Activated naive CD8-positive, alpha-beta T cell (primary cell): Measurements from ENCODE around the gene CXXC1.

Source experiments
- H3K27ac Mint-ChIP-seq: one replicate; pipeline ENCODE4 v1.8.0; 2021; ENCODE audit warnings: mixed read lengths
- H3K27me3 Mint-ChIP-seq: one replicate; pipeline ENCODE4 v1.8.0; 2021; ENCODE audit warnings: mixed read lengths
- H3K36me3 Mint-ChIP-seq: one replicate; pipeline ENCODE4 v1.8.0; 2021; ENCODE audit warnings: mixed read lengths
- H3K4me1 Mint-ChIP-seq: one replicate; pipeline ENCODE4 v1.8.0; 2021; ENCODE audit warnings: low read depth, mixed read lengths
- H3K4me3 Mint-ChIP-seq: one replicate; pipeline ENCODE4 v1.8.0; 2021; ENCODE audit warnings: mild to moderate bottlenecking, mixed read lengths
- H3K9me3 Mint-ChIP-seq: one replicate; pipeline ENCODE4 v1.8.0; 2021; ENCODE audit warnings: low read depth, mixed read lengths

CXXC1 gene

DNA sequence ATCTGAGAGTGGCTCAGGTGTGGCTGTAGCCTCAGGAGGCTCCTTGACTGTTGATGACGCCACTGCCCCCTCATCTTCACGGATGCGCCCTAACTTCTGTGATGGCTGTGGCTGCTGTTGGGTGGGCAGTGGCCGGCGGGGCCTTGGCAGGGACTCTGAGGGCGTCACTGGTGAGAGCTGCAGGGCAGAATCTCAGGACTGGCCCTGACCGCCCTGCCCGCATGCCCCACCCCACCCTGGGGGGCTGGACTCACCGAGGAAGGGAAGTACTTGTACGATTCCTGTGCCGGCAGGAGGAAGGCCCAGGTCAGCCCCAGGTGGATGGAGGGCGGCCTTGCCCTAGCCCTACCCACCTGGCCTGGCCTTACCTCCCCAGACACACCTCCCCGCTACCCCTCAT, 2.4 kb downstream of the CXXC1 start:
- peaks cover 36% of the 10 kb centered on the region for H3K4me1 Mint-ChIP-seq
- H3K9me3 Mint-ChIP-seq, result no peaks in the 10 kb centered on the region
- H3K27me3 Mint-ChIP-seq, result no peaks in the 10 kb centered on the region
- no peak overlapping the region for H3K27ac Mint-ChIP-seq
- peaks cover 14% of the 10 kb centered on the region for H3K36me3 Mint-ChIP-seq
- H3K4me3 Mint-ChIP-seq, result no peak overlapping the region

DNA sequence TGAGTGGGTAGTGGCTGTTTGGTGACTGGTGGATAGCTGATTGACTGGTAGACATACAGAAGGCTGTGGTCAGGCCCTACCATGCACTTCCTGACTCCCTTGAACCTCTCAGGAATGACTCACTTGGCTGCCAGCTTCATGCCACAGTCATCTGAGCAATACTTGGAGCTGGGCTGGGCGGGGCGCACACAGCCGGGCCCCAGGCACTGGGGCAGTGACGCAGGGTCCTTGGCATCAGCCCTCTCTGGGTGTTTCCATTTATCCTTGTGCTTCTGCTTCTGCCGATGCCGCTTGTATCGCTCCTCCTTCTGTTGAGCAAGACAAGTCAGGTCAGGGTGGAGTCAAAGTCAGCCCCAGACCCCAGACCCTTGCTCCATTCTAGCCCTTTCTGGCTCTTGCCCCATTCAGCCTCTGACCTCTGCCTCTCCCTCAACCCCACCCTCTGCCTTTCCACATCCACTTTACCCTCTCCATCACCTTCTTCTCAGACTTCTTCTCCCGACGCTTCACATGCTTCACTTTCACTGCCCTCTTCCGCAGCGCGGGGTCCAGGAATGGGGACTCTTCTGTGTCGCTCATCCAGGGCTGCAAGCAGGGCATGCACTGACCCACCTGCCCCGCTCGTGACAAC, 3.1 kb downstream of the CXXC1 start:
- no peaks in the 10 kb centered on the region for H3K9me3 Mint-ChIP-seq
- no peak overlapping the region for H3K27ac Mint-ChIP-seq
- peak overlapping the region; percentile 3 for H3K4me3 Mint-ChIP-seq
- H3K27me3 Mint-ChIP-seq, result no peaks in the 10 kb centered on the region
- peaks cover 14% of the 10 kb centered on the region for H3K36me3 Mint-ChIP-seq
- H3K4me1 Mint-ChIP-seq, result peaks cover 37% of the 10 kb centered on the region

DNA sequence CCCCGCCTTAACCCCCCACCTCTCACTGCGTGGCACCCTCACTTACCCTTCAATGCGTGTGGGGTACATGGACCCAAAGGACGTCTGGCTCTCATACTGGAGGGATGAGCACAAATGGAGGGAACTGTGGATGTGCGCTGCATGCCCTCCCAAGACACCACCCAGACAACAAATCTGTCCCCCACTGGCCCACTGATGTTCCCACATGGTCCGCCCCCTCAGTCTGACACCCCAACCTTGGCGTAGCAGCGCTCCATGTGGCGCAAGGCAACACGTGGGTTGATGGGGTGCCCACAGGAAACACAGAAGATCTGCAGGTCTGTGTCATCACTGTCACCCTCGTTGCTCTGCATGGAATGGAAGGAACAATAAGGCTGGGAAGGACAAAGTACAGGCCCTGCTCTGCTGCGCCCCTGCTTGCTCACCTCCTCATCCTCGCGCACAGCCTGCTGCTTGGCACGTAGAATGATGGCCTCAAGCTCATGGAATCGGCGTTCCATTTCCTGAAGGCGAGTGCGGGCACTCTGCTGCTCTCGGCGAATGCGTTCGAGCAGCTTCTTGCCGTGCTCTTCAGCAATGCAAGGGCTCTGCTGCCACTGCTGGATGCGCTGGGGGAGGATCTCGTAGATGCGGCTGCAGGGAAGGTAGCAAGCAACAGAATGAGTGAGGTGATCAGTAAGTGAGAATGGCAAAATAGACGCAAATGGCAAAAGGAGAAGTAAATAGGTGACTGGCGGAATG, 3.9 kb downstream of the CXXC1 start:
- peaks cover 14% of the 10 kb centered on the region for H3K36me3 Mint-ChIP-seq
- no peak overlapping the region for H3K4me3 Mint-ChIP-seq
- H3K4me1 Mint-ChIP-seq, result peaks cover 42% of the 10 kb centered on the region
- H3K9me3 Mint-ChIP-seq, result no peaks in the 10 kb centered on the region
- H3K27me3 Mint-ChIP-seq, result no peaks in the 10 kb centered on the region
- no peak overlapping the region for H3K27ac Mint-ChIP-seq

DNA sequence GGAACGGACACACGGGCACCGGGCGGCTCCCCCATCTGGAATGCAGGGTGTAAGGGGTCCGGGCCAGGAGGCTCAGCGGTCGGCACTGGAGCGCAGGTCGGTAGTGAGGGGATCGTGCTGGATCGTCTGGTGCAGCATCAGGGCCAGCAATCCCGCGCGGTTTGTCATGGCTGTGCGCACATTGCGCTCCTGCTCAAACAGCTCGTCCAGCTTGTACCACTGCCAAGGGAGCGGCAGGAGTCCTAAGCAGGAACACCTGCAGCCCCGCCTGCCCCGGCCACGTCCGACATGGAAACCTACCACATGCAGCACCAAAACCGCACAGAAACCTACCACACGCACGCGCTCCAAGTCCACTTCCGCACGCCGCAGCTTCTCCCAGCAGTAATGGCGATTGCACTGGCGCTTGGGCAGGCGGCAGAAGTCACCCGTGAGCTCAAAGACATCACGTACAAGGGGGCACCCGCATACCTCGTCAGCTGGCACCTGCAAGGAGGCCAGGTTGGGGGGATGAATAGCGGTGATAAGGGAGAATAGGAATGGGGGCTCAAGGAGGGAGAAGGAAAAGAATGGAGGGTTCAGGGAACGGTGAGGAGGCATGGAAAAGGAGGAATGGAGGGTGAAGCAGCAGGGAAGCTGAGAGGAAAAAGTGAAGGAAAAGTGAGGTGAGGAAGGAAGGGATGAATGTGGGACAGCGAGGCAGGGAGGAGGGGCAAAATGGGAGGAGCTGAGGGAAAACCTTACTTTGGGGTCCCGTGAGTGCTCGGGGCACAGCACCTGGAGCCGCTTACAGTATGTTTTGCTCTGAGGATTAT, 4.8 kb downstream of the CXXC1 start:
- peaks cover 14% of the 10 kb centered on the region for H3K36me3 Mint-ChIP-seq
- H3K27ac Mint-ChIP-seq, result peak overlapping the region; percentile 13
- peaks cover 43% of the 10 kb centered on the region for H3K4me1 Mint-ChIP-seq
- peak overlapping the region; percentile 51 for H3K4me3 Mint-ChIP-seq
- H3K27me3 Mint-ChIP-seq, result no peaks in the 10 kb centered on the region
- no peaks in the 10 kb centered on the region for H3K9me3 Mint-ChIP-seq

DNA sequence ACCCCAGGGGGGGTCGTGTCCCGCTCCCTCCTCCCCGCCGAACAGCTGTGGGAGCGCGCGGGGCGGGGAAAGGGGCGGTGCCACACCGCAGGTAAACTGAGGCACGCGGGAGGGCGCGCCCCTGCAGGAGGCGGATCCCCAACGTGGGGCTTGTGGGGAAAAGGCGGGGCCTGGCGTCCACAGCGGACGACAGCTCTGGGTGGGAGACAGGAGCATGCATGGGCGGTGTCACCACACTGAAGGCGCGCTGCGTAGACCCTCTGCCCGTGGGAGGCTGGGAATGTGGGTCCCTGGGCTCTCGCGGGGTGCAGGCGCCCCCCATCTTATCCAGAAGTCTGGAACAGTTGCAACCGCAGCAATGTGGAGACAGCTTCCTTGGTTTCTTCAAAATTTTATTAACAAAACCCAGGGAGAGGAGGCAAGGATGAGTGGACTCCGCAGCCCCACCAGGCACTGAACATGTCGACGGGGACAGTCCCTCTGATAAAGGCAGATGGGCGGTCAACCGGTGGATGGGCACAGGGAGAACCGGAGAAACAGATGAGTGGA, 5.4 kb downstream of the CXXC1 start:
- Mint-ChIP-seq H3K4me1 (peaks cover 39% of the 10 kb centered on the region), H3K9me3 (no peaks in the 10 kb centered on the region), H3K36me3 (peaks cover 12% of the 10 kb centered on the region), H3K27ac (peak overlapping the region; percentile 96), H3K4me3 (peak overlapping the region; percentile 98), H3K27me3 (no peaks in the 10 kb centered on the region)

DNA sequence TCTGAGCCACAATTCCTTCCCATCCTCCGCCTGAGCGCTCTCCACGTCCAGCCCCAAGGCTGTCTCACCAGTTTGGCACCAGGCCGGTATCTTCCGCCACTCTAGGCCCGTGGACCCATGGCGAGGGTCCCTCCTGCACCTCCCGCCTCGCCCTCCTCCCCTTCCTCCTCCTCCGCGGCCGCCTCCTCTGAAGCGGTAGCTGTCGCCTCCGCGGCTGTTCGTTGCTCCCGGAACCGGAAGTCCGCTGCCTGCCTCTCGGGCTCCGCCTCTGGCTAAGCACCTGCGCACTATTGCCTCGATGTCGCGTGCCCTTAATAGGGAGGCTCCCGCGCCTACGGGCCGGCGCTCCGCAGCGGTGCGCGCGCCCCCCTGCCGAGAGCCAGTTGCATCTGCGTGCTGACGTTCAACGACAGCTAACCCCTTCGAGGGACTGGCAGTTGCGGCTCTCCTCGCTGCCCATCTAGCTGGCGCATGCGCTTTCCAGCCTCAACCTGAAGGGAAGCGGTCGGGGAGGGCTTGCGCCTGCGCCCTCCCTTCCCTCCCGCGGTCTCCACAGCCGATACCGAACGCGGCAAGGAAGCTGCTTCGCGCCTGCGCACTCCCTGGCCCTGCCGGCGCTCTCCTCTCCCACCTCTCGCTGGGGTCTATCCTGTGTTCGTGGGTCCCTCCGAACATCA, 6.1 kb downstream of the CXXC1 start, which contains the start of gene MBD1:
MBD1 (minus strand) TSS at position 229 of the 677 bp plus-strand sequence. CDS start 1,531 bp downstream, outside the sequence.
- Mint-ChIP-seq H3K27ac (peak within 1 kb of the TSS; percentile 96), H3K27me3 (no peaks in the 10 kb centered on the region), H3K9me3 (no peaks in the 10 kb centered on the region), H3K4me1 (peaks cover 33% of the 10 kb centered on the region), H3K4me3 (peak within 1 kb of the TSS; percentile 98), H3K36me3 (peaks cover 12% of the 10 kb centered on the region)

DNA sequence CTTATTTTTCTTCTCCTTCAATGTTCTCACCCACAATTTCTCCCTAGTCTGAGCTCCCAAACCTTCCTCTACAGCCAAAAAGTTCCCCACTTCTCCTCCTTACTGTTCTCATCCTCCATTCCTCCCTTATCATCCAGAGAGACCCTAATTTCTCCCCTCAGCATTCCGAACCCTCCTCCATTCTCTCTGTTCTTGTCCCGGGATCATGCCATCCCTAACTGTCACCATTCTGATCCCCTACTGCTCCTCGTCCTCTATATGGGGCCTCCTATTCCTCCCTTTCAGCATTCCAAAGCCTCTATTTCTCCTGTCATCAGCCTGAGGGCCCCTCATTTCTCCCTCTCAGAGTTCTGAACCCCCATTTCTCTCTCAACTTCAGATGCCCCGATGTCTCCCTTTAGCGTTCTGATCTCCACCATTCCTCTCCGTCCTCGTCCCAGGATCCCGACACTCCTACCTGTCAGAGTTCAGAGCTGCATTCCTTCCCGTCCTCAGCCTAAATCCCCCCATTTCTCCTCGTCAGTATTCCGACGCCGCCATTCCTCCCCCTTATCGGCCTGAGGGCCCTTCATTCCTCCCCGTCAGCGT, 6.7 kb downstream of the CXXC1 start:
- H3K27me3 Mint-ChIP-seq, result no peaks in the 10 kb centered on the region
- peaks cover 15% of the 10 kb centered on the region for H3K36me3 Mint-ChIP-seq
- H3K4me1 Mint-ChIP-seq, result peaks cover 29% of the 10 kb centered on the region

DNA sequence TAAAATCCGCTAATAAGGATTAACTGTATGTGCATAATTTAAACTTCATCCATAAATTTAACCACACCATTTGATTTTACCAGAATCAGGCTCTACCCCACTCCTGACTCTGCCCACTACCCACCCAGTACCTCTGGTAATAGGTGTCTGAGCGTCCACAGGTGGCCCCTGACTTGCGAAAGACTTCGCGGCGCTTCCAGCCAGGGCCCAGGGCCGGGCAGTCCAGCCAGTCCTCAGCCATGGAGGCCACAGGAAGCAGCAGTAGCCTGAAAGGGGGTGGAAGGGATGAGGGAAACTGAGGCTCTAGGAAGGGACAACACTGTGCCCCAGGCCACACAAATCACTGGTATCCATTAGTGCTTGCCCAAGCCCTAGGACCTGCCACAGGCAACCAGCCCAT, 7.7 kb downstream of the CXXC1 start:
- H3K27ac Mint-ChIP-seq, result peak overlapping the region; percentile 96
- H3K9me3 Mint-ChIP-seq, result no peaks in the 10 kb centered on the region
- H3K27me3 Mint-ChIP-seq, result no peaks in the 10 kb centered on the region
- H3K36me3 Mint-ChIP-seq, result peaks cover 15% of the 10 kb centered on the region
- H3K4me1 Mint-ChIP-seq, result peaks cover 29% of the 10 kb centered on the region
- peak overlapping the region; percentile 98 for H3K4me3 Mint-ChIP-seq

More for the DNA sequence above, 6.7 kb downstream of the CXXC1 start:
- Mint-ChIP-seq H3K9me3 (no peaks in the 10 kb centered on the region), H3K27ac (peak overlapping the region; percentile 96), H3K4me3 (peak overlapping the region; percentile 98)

DNA sequence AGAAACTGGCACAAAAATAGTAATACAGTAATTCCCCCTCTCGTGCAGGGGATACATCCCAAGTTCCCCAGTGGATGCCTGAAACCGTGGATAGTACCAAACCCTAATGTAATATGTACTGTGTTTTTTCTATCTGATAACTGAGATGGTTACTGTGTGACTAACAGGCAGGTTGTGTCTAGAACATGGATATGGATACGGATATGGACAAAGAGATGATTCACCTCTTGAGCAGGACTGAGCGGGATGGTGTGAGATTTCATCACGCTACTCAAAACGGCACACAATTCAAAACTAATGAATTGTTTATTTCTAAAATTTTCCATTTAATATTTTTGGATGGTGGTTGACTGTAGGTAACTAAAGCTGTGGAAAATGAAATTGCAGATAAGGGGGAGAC, 9.6 kb downstream of the CXXC1 start:
- H3K36me3 Mint-ChIP-seq, result peaks cover 5% of the 10 kb centered on the region
- no peak overlapping the region for H3K4me3 Mint-ChIP-seq
- H3K27ac Mint-ChIP-seq, result no peak overlapping the region
- H3K9me3 Mint-ChIP-seq, result no peaks in the 10 kb centered on the region
- peaks cover 29% of the 10 kb centered on the region for H3K4me1 Mint-ChIP-seq
- no peaks in the 10 kb centered on the region for H3K27me3 Mint-ChIP-seq

DNA sequence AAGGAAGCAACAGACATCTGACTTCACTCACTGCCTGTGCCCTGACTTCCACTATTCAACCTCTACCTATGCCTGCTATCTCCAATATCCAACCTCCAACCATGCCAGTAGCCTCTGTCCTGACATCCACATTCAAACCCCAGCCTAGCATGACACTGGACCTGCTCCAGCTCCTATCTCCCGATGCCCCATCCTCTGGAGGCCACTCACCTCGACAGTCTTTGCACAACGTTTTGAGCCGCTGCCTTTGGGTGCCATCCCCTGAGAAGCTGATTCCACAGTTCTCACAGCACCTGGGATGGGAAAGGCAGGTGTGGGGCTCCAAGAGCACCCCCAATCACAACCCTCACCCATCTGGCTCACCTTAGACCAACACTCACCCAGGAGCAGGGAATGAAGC, 11.0 kb downstream of the CXXC1 start:
- Mint-ChIP-seq H3K9me3 (no peaks in the 10 kb centered on the region), H3K27me3 (no peaks in the 10 kb centered on the region), H3K4me3 (no peak overlapping the region), H3K4me1 (peaks cover 26% of the 10 kb centered on the region), H3K36me3 (peaks cover 3% of the 10 kb centered on the region), H3K27ac (peak overlapping the region; percentile 22)

DNA sequence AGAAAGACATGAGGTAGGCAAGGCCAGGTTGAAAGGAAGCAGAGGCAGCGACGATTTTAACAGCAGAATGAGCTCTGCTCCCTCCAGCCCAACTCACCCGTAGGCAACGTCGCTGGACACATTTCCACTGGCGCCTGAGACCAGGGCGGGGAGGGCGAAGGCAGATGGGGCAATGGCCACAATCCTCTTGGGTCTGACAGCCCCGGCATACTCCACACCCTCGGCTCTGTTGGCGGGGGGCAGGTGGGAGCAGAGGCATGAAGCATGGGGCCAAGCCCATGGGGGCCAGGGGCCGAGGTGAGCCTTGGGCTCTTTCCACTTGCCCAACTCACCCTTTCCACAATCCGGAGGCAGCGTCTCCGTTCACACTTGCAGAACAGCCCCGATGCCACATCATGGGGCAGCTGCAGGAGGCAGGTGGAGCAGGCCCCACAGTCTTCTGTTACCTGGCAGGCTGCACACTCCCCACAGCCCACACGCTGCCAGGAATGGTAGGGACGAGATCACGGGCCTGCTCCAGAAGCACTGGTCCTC, 11.9 kb downstream of the CXXC1 start:
- H3K9me3 Mint-ChIP-seq, result no peaks in the 10 kb centered on the region
- H3K4me3 Mint-ChIP-seq, result no peak overlapping the region
- H3K4me1 Mint-ChIP-seq, result peaks cover 18% of the 10 kb centered on the region
- peaks cover 3% of the 10 kb centered on the region for H3K36me3 Mint-ChIP-seq
- no peaks in the 10 kb centered on the region for H3K27me3 Mint-ChIP-seq
- H3K27ac Mint-ChIP-seq, result peak overlapping the region; percentile 50

DNA sequence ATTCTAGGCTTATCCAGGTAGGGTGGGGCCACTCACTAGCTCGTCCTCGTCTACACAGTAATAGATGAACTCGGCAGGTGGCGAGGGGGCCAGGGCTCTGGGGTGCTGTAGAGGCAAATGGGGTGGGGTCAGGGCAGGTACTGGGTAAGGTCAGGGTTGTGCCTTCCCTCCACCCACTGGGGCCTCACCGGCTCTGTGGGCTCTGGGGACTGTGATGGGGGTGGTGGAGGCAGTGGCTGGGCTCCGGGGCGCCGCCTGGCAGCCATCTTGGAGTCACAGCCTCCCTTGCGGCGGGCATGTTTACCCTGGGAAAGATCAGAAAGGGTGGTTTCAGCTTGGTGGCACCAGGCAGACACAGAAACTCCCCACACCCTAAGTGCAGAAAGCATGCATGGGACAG, 12.6 kb downstream of the CXXC1 start:
- H3K27me3 Mint-ChIP-seq, result no peaks in the 10 kb centered on the region
- peaks cover 3% of the 10 kb centered on the region for H3K36me3 Mint-ChIP-seq
- H3K9me3 Mint-ChIP-seq, result no peaks in the 10 kb centered on the region
- H3K4me1 Mint-ChIP-seq, result peaks cover 12% of the 10 kb centered on the region
- H3K4me3 Mint-ChIP-seq, result no peak overlapping the region
- no peak overlapping the region for H3K27ac Mint-ChIP-seq

DNA sequence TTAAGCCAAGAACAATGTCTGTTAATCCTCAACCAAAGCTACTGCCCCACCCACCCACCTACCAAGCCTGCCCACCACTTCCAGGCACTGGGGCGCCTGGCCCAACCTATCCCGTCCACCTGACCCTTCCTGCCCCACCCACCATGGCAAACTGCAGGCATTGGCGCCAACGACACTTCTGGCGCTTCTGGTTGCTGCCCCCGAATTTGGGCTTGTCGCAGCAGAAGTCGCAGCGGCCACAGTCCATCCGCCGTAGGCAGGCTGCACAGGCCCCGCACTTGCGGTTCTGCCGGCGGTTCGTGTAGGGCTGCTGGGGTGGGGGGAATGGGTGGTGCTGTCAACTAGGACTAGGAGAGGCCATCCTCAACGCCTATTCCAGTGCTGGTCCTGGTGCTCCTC, 13.4 kb downstream of the CXXC1 start:
- Mint-ChIP-seq H3K9me3 (no peaks in the 10 kb centered on the region), H3K36me3 (peaks cover 6% of the 10 kb centered on the region), H3K27ac (no peak overlapping the region), H3K4me1 (peaks cover 8% of the 10 kb centered on the region), H3K4me3 (no peak overlapping the region), H3K27me3 (no peaks in the 10 kb centered on the region)
